Transverse colon (tissue), 4 donors: Measurements from ENCODE around the gene OR10J5. TPM values are rescaled to one million over a fixed set of nuclear protein-coding genes. Genes with fewer than 3 reads are reported as not detected.

Experiments used
- DNase-seq: peaks from one replicate; pipeline ENCODE4 v3.0.0-alpha.2; 2019
- H3K27ac ChIP-seq, 4 donors: fragments of 200-600 bp; sonication (generic); 2 replicates each; pipeline ENCODE4 v1.5.1; 2016 to 2018; ENCODE audit warnings: inconsistent platforms in 4 of 4
- H3K27me3 ChIP-seq: fragments of 200-600 bp; sonication (generic); 2 replicates; pipeline ENCODE4 v1.5.1; 2017; ENCODE audit warnings: inconsistent platforms
- H3K36me3 ChIP-seq, 4 donors: fragments of 200-600 bp; sonication (generic); 2 replicates each; pipeline ENCODE4 v1.5.1; 2017 to 2019; ENCODE audit warnings: inconsistent platforms in 4 of 4
- H3K4me1 ChIP-seq, 4 donors: fragments of 200-600 bp; sonication (generic); 2 replicates each; pipeline ENCODE4 v1.5.1; 2017 to 2020; ENCODE audit warnings: inconsistent platforms in 4 of 4
- H3K4me3 ChIP-seq, 4 donors: fragments of 200-600 bp; sonication (generic); 1 replicate in 1 of 4; 2 replicates in 3 of 4; pipeline versions ENCODE4 v1.5.1 to v1.6.1; 2017 to 2019; ENCODE audit warnings: inconsistent platforms in 4 of 4
- H3K9me3 ChIP-seq, 2 donors: fragments of 200-600 bp; sonication (generic); 2 replicates each; pipeline ENCODE4 v1.5.1; 2017 to 2019; ENCODE audit warnings: inconsistent platforms in 2 of 2
- EP300 ChIP-seq: sonication (generic); formaldehyde crosslinking; IDR thresholded peaks from one replicate; pipeline ENCODE4 v1.6.1; 2017; ENCODE audit warnings: antibody characterized with exemption, low read depth
- POLR2A ChIP-seq: fragments of 450-650 bp; IDR thresholded peaks from one replicate; pipeline ENCODE4 v1.6.1; 2016; ENCODE audit warnings: antibody characterized with exemption, mild to moderate bottlenecking, moderate library complexity
- POLR2AphosphoS5 ChIP-seq, 3 donors: sonication (generic); formaldehyde crosslinking; IDR thresholded peaks; one replicate each; pipeline ENCODE4 v1.6.1; 2016; ENCODE audit warnings: antibody characterized with exemption in 3 of 3
- WGBS, 2 donors: methylation state at CpG; one replicate each; pipeline ENCODE4 v1.1.5; 2018; ENCODE audit warnings: low coverage in 1 of 2; 5-methylcytosine and 5-hydroxymethylcytosine counted together
- in situ Hi-C, 4 donors: fragments of 200-750 bp; cut with MboI; loops; one replicate each; pipeline versions ENCODE4 v1.15.0 to v1.15.1; 2017; ENCODE audit warnings: low sequenced_read_pairs in 3 of 4, low pct_ligation_motif_present in 1 of 4, low pct_unique_long_range_greater_than_20kb in 1 of 4
- intact Hi-C: fragments of 100-400 bp; cut with DNase I; formaldehyde crosslinking; loops from one replicate; pipeline ENCODE4 v1.15.1; 2023; ENCODE audit warnings: low total_unique reads
- total RNA-seq, 4 donors: library from RNA; depleted of rRNA; stranded (reverse); fragments of >200 nt; gene quantifications; one replicate each; pipeline ENCODE4 v1.1.0, GENCODE V29; 2016
- TF ChIP-seq, protein P1 (sequence below), 5 experiments: fragments of 200-600 bp in 3 of 5; fragments of 450-650 bp in 2 of 5; sonication (generic) in 3 of 5; IDR thresholded peaks; 1 replicate in 2 of 5; 2 replicates in 3 of 5; pipeline ENCODE4 v1.5.1; 2016 to 2017; ENCODE audit warnings: antibody characterized with exemption in 5 of 5, inconsistent platforms in 3 of 5, mild to moderate bottlenecking in 2 of 5, moderate library complexity in 1 of 5

Gene OR10J5
- total RNA-seq, 4 donors from 2014 or later, result not detected

DNA sequence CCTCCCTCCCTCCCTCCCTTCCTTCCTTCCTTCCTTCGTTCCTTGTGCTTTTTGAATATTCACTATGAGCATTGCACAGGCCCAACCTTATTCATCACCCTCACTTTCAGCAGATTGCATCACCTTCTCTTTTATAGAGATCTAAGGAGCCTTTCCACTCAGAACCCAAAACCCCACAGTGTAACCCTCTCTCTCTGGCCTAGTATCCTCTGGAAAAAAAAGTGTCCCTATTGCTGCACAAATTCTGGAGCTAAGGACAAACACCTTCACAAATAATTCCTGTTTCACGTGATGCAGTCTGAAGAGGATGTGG is 25.6 kb downstream of the OR10J5 start:
- no peak for DNase-seq
- Histone ChIP-seq H3K36me3 (no peaks in the 10 kb centered on the region), H3K4me3 (no peak overlapping the region), H3K9me3 (peaks cover 0 to 11% of the 10 kb centered on the region in 2 donors), H3K27me3 (no peaks in the 10 kb centered on the region), H3K27ac (no peak overlapping the region), H3K4me1 (no peaks in the 10 kb centered on the region)
- TF ChIP-seq, protein P1, sequence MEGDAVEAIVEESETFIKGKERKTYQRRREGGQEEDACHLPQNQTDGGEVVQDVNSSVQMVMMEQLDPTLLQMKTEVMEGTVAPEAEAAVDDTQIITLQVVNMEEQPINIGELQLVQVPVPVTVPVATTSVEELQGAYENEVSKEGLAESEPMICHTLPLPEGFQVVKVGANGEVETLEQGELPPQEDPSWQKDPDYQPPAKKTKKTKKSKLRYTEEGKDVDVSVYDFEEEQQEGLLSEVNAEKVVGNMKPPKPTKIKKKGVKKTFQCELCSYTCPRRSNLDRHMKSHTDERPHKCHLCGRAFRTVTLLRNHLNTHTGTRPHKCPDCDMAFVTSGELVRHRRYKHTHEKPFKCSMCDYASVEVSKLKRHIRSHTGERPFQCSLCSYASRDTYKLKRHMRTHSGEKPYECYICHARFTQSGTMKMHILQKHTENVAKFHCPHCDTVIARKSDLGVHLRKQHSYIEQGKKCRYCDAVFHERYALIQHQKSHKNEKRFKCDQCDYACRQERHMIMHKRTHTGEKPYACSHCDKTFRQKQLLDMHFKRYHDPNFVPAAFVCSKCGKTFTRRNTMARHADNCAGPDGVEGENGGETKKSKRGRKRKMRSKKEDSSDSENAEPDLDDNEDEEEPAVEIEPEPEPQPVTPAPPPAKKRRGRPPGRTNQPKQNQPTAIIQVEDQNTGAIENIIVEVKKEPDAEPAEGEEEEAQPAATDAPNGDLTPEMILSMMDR (IDR thresholded peaks at IDR 0.05), result no peak
- TF ChIP-seq POLR2AphosphoS5 (IDR thresholded peaks at IDR 0.05) (no peak), POLR2A (no peak), EP300 (no peak)
- WGBS, 2 donors, result 33 to 47% methylated on average over 2 of the region's 2 CpGs
- intact Hi-C loops (no loop called here), in situ Hi-C loops (no loop called here)

DNA sequence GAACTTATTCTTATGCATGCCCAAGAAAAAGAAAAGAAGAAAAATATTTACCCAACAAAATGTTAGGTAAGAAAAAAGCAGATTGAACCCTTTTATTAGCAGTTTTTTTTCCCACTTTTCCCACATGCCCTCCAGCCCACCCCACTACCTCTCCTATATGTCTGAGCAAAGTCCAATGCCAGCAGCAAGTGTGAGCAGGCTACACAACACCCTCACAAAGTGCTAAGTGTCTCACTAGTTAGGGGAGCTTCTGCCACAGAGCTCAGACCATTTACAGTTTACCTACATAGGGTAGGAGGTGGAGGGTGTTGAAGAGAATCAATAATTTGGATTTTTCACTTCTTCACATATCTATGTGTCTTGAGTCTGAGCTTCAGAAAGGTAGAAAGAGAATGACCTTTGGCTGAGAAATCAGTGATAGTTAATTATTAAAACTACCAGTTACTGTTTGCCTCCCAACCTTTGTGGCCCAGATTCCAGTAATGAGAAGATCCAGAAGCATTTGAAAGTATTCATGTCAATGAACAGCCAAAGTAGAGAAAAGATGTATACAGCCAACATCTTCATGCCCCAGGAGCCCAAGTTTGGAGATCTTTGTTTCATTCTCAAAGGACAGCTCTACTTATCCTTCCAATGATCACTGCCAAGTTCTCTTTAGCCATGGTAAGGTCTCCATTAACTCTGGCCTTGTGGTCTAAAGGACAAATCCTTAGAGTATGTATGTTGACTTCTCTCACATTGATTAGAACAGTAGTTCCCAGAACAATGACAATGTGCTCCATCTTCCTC is 26.2 kb downstream of the OR10J5 start:
- H3K4me1 ChIP-seq, result no peaks in the 10 kb centered on the region
- H3K27ac ChIP-seq, result no peak overlapping the region
- no peak overlapping the region for H3K4me3 ChIP-seq
- intact Hi-C loops, result no loop called here
- H3K36me3 ChIP-seq, result no peaks in the 10 kb centered on the region
- in situ Hi-C loops, result no loop called here
- no peak for DNase-seq
- no peaks in the 10 kb centered on the region for H3K27me3 ChIP-seq
- H3K9me3 ChIP-seq, result peaks cover 0 to 11% of the 10 kb centered on the region in 2 donors
- TF ChIP-seq POLR2AphosphoS5 (IDR thresholded peaks at IDR 0.05), result no peak
- no peak for TF ChIP-seq POLR2A
- TF ChIP-seq, protein P1 (IDR thresholded peaks at IDR 0.05), result no peak
- TF ChIP-seq EP300, result no peak

DNA sequence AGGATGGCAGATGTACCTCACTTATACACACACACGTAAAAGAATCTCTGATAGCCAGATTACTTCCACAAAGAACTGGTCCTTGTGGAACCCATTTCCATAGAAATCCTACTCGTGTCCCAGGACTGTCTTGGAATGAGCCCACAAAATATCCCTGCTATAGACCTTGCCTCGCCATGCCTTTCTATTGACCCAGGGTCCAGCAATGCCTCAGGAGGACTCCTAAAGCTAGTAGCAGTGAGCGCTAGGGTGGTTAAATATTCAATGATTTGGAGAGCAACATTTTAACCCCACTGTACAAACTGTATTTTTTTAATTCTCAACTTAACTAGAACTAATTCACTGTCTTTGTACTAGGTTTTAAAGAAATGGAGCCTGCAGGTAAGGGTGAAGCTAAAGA is 26.9 kb downstream of the OR10J5 start:
- 54 to 58% methylated on average over 4 of the region's 4 CpGs for WGBS, 2 donors
- Histone ChIP-seq H3K36me3 (no peaks in the 10 kb centered on the region), H3K27me3 (no peaks in the 10 kb centered on the region), H3K27ac (no peak overlapping the region), H3K4me1 (no peaks in the 10 kb centered on the region), H3K4me3 (no peak overlapping the region), H3K9me3 (peaks cover 0 to 11% of the 10 kb centered on the region in 2 donors)
- no peak for DNase-seq
- no peak for TF ChIP-seq POLR2A
- no peak for TF ChIP-seq POLR2AphosphoS5 (IDR thresholded peaks at IDR 0.05)
- TF ChIP-seq, protein P1 (IDR thresholded peaks at IDR 0.05), result no peak
- TF ChIP-seq EP300, result no peak
- in situ Hi-C loops, result no loop called here
- intact Hi-C loops, result no loop called here

DNA sequence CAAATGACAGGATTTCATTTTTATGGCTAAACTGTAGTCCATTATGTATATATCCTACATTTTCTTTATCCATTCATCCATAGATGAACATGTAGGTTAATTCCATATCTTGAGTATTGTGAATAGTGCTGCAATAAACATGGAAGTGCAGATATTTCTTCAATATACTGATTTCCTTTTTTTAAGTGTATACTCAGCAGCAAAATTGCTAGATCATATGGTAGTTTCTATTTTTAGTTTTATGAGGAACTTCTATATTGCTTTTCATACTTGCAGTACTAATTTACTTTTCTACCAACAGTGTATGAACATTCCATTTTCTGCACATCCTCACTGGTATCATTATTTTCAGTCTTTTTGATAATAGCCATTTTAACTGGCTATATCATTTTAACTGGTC is 30.1 kb downstream of the OR10J5 start:
- TF ChIP-seq EP300 (no peak), POLR2A (no peak), POLR2AphosphoS5 (IDR thresholded peaks at IDR 0.05) (no peak)
- TF ChIP-seq, protein P1 (IDR thresholded peaks at IDR 0.05), result no peak
- Histone ChIP-seq H3K4me1 (no peaks in the 10 kb centered on the region), H3K27ac (no peak overlapping the region), H3K4me3 (no peak overlapping the region), H3K36me3 (no peaks in the 10 kb centered on the region), H3K9me3 (peaks cover 0 to 11% of the 10 kb centered on the region in 2 donors), H3K27me3 (no peaks in the 10 kb centered on the region)
- intact Hi-C loops, result no loop called here
- in situ Hi-C loops, result no loop called here
- DNase-seq, result no peak
